Stimulated activated CD8-positive, alpha-beta memory T cell treated with anti-CD3 and anti-CD28 coated beads, Interleukin-12 subunit alpha, Interleukin-12 subunit beta, amount 100 ng/mL, for 24 hours (primary cell): ENCODE measurements around the gene WNK3.
"Not testable (repeated sequence)": the region's sequence is repeated elsewhere in the genome, so short reads cannot be mapped to it uniquely, and the experiment has no call there.

Source experiments
- DNase-seq: peaks from one replicate; pipeline ENCODE4 v3.0.0-alpha.2; 2020; ENCODE audit errors: extremely low read depth

Gene WNK3

DNA sequence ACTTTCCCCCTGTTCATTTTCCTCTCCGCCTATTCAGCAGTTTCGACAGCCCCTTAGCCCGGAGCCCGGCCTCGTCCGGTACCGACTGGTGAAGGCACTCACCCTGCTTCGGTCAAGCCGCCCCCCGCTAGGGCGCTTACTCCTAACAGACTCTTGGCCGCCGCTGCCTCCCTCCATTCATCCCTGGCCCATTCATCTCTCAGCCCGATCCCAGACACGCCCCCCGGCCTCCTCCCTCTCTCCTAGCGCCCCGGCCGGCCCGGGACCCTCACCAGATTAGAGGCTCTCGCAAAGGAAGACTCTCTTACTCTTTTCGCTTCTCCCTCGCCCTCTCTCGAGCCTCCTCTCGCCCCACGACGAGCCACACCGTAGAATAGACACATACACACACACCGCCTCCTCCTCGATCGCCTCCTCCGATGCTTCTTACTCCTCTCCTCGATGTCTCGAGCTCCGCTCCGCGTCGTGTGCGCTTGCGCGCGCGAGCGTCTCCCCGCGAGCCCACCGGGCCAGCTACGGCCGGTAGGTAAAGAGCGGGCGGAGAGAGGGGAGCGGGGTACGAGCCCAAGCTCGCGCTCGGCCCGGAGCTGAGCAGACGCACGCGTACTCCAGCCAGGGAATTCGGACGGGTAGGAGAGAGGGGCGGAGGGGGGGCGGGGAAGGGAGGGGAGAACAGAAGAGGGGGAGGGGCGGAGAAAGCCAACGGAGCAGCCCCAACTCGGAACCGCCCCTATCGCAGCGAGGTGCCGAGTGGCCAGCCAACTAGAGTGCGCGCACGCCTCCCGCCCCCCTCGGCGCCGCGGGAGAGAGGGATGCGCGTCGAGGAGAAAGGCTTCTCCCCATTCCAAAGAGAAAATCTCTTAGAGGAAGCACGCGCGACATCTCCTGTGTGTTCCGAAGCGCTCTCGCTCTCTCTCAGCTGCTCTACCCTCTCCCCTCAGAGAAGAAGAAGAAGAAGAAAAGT is at the start of gene WNK3:
Gene WNK3, minus strand, starts transcription at position 633 of the 964 bp plus-strand sequence.
- DNase-seq = no peak

DNA sequence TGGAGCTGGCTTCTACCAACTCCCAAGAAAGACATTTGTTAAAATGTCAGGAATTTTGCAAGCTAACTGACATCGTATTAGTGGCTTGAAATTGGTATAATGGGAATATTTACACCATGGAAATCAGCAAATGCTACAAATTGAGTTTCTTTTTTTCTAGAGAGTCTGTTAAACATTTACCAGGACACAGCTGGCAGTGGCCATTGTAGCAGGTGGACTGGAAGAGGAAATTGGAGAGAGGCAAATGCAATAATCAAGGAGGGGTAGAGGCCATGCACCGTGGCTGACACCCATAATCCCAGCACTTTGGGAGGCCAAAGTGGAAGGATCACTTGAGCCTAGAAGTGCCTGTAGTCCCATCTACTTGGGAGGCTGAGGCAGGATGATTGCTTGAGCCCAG is 49.4 kb upstream of the WNK3 start:
- DNase-seq = no peak

DNA sequence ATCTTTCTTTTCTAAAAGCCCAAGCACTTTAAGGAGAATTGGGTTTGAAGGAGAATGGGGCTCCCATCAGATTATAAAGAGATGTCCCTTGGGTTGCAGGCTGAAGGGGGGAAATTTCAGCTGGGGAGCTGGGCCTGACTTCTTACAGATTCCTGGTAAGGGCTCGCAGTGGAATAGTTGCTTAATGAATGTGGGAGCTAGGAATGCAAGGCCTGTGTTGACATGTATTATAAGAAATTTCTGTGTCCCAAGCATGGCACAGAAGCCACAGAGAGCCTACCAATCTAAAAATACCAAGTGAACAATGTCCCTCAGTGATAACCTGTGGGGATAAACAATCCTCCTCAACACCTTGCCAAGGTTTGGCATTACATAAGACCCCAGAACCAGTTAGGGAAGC is 39.3 kb upstream of the WNK3 start:
- no peak for DNase-seq

DNA sequence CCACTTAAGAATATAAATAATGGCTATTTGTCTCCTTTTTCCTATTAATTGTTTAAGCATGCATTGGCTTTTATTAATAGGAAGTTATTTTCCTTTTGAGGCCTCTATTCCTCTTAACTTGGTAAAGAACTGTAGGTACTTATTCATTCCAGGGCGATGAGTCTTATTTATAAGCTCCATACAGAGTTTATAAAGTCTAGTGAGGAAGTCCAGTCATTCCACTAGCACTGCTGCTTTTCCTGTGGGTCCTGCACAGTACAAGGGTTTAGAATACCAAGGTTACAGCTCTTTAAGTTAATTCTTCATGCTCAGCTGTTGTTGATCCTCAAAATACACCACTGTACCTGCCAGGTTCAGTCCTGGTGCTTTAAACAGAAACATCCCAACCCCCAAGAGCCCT is 28.5 kb upstream of the WNK3 start:
- DNase-seq = no peak

DNA sequence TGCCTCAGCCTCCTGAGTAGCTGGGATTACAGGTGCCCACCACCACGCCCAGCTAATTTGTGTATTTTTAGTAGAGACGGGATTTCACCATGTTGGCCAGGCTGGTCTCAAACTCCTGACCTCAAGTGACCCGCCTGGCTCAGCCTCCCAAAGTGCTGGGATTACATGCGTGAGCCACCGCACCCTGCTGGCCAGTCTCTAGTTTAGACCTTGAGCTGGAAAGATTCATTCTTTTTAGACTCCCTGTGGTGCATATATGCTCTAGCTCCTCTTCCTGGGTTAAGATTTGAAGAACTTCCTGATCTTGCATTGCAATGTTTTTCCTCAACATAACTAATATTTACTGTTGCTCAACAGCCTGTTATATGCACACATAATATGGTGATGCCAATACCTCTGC is 26.8 kb upstream of the WNK3 start:
- DNase-seq = not testable (repeated sequence)

DNA sequence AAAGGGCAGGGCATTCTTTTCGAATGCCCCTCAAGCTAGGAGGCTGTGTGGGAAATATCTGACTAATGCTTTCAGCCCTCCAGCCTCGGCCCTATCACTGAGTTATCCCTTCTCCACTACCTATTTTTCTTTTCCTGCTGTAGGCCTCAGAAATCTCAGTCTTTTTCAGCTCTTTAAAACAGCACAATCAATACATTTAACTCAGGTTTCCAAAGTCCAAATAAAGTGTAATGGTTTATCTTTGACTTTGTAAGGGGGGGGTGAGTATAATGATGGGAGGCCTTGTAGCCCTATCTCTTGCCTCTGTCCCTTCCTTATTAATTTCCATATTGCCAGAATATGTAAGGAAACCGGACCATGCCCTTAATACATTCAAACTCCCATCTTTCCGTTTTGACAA is 1.6 kb upstream of the WNK3 start:
- no peak for DNase-seq

DNA sequence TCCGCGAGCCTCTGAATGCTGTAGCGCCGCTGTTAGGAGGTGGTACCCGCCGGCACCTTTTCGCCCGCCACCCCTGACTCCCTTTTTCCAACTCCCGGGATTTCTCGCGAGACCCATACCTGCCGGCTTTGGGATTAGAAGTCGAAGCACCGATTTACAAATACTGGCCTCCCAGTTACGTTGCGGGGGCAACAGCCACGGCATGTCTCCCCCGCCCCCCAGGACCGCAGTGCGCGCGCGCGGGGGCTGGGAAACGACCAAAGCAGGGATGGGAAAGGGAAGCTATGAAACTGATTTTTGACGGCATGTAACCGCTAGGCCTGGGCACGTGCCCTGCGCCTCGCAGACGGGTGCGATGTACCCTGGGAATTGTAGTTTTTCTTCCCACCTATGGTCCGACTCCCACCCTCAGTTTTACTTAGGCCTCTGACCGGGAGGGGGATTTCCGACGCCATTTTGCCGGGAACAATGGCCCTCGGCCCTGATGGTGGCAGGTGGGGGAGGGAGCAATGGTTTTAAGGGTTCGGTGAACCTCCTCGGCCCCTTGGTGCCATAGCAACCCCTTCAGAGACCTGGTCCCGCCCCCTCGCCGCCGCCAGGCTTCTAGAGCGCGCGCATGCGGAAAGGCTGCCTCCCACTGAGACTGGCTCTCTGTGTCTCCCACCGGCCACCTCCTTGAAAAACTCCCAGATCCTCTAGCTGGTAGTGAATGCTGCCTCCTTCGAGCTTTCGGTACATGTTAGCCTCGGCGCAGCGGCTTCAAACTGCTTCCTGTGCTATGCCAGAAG is 772 bp upstream of the WNK3 start:
- no peak for DNase-seq

DNA sequence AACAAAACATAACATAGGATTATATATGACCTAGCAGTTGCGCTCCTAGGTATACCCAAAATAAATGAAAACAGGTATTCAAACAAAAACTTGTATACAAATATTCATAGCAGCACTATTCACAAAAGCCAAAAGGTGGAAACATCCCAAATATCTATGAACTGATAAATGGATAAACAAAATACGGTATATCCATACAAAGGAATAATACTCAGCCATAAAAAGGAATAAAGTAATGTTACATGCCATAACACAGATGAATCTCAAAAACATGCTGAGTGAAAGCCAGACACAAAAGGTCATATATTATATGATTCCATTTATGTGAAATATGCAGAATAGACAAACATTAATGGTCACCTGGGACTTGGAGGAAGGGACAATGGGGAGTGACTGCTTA is 5.2 kb downstream of the WNK3 start:
- no peak for DNase-seq

GRCh38 chrX:54337383-54337782 is 20.5 kb downstream of the WNK3 start:
- DNase-seq = not testable (repeated sequence)

DNA sequence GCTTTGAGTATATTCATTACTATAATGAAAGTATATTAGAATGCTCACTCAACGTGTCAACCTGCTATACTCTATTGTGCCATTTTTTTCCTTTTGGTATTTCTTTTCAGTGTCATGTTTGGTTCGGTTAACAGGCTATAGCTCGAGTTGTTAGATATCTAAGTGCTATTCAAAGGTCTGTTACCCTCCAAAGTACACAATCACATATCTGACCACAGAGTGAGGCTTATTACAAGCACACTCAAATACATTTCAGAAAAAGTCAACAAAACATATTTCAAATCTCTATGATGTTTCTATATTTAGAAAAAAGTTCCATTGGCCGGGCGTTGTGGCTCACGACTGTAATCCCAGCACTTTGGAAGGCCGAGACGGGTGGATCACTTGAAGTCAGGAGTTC is 32.8 kb downstream of the WNK3 start:
- DNase-seq = no peak

- no peak for DNase-seq
Observed at GRCh38 chrX:54320067-54320466, 37.8 kb downstream of the WNK3 start.

DNA sequence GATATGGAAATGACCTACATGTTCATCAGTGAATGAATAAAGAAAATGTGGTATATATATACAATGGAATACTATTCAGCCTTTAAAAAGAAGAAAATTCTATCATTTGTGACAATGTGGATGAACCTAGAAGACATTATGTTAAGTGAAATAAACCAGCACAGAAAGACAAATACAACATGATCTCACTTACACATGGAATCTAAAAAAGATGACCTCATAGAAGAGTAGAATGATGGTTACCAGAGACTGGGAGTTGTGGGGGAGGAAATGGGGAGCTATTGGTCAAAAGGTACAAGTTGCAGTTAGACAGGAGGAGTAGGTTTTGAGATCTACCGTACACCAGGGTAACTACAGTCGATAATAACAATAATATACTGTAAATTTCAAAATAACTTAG is 51.5 kb downstream of the WNK3 start:
- no peak for DNase-seq

DNA sequence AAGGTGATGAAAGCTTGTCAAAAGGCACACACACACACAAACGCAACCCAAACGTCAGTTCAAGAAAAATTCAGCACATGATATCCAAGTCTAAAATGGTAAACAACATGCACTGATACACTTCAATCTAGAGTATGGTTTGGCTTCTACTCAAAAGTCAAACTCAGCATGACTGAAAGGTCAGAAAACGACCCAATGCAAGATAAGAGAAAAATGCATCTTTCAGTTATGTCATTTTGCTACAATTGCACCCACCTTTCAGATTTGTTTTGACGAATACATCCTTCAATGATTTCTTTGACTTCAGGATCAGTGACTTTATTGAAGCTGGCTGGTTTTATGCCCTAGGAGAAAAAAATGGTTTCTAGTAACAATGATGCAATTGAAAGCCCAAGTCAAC is 56.3 kb downstream of the WNK3 start:
- DNase-seq = no peak

- no peak for DNase-seq
Observed at GRCh38 chrX:54294306-54294705, 63.5 kb downstream of the WNK3 start.

DNA sequence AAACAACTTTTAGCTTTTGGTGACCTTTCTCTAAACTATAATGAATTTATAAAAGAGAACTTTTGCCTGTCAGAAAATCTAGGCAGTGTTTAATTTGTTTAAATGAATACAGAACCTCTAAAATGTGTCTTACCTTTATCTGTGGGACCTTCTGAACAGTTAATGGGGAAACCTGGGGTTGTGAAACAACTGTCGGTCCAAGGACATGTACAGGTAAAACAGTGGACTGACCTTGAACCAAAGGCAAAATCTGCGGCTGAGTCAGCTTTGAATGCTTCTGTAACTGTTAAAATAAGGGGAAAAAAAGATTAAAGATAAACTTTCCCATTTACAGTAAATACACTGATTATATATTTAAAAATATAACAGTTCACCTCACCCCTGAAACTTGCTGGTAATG is 65.1 kb downstream of the WNK3 start:
- no peak for DNase-seq

DNA sequence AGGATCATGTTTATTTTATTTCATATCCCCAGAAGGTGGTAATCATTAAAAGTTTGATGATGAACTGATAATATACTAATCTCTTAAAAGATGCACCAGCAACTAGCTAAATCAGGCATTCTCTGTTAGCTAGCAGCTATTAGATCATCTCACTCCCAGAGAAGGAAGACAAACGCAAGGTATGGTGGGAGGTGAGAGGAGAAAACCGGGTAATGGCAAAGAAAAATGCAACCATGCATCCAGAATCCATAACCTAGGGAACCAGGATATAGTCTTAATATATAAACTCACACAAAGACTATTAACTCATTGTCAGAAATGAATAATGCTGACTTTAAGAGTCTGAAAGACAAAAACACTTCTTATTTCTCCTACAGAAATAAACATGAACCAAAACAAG is 66.1 kb downstream of the WNK3 start:
- DNase-seq = no peak

- no peak for DNase-seq
Observed at GRCh38 chrX:54288968-54289367, 68.9 kb downstream of the WNK3 start.

DNA sequence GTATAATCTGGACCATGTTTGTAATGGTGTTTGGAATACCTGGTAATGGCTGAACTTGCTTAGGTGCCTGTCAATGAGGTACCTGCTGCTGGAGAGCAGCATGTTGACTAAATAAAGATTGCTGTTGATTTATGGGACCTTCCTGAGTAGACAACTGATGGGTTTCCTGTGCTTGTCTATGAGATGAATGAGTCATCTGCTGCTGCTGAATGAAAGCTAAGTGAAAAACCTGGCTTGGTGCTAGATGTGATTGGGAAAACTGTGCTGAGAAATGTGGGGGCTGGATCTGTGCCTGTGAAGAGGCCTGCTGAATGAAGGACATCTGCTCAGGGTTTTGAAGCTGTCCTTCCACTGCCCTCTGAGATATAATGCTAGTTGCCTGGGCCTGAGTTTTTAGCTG is 69.6 kb downstream of the WNK3 start:
- DNase-seq = no peak

DNA sequence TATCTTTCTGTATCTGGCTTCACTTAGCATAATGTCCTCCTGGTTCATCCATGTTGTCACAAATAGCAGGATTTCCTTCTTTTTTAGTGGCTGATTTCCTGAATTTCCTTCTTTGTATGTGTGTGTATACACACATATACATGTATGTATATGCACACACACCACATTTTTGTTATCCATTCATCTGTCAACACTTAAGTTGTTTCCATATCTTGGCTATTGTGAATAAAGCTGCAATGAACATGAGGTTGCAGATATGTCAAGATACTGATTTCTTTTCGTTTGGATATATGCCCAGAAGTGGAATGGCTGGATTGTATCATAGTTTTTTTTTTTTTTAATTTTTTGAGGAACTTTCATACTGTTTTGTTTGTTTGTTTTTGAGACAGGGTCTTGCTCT is 76.2 kb downstream of the WNK3 start:
- no peak for DNase-seq

DNA sequence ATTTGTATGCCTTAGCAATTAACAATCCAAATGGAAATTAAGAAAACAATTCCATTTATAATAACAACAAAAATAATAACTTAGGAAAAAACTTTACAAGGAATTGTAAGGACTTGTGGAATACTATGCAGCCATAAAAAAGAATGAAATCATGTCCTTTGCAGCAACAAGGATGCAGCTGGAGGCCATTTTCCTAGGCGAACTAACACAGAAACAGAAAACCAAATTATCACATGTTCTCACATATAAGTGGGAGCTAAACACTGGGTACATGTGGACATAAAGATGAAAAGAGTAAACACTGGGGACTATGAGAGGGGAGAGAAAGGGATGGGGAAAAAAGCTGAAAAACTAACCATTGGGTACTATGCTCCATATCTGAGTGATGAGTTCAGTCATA is 77.4 kb downstream of the WNK3 start:
- DNase-seq = no peak

DNA sequence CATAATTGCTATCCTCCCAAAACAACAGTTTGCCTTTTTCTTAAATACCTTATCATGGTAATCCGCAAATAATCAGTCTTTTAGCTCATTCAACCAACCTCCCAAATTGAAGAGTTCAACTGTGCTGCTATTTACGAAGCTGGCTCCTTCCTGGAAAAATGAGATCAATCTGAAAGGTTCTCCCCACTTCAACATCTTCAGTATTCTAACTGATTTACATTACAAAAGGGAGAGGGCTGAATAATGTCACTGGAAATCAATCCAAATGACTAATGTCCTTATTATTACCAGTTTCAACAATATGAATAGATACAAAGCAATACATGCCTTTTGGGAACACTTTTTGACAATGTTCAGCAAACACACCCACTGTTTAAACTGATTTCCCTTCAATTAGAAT is 86.2 kb downstream of the WNK3 start:
- DNase-seq = no peak

DNA sequence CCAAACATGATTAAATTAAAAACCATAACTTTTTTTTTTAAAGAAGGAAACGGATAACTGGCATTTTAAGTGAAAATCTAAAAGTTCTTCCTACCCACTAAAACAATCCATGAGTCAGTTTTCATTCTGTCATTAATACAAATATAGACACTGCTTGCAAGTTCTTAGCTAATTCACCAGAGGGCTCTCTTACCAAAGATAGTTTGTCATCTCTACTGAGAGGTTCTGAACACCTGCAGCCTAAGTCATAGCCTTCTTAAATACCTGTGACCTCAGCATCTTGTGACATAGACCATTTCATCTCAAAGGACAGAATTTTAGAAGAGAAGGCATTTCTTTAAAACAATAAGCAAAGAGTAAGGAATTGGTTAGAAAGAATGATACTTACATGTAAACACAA is 109.5 kb downstream of the WNK3 start:
- DNase-seq = no peak

DNA sequence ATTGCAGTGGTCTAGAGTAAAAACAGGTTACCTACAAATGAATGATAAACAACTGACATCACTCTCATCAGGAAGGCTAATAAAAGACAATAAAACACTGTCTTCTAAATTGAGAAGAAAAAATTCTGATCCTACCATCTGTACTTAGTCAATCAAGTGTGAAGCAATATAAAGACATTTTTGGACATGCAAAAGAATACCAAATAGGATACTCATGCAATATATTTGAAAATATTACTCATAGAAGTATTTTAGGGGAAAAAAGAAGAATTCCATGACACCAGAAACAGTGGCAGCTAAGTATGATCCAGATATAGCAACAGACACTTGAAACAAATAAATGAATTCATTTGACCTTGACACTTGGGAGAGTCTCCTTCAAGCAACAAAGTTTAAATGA is 111.0 kb downstream of the WNK3 start:
- no peak for DNase-seq
